ENCODE results near the gene ACYP1. TPM values are rescaled to one million over a fixed set of nuclear protein-coding genes. Genes with fewer than 3 reads are reported as not detected.

Gene ACYP1
- total RNA-seq, 5 donors from 2014 or later (not counting 1 experiment from before 2014, with no cell fraction given): 15.3 to 26.1 (median 21.5) TPM

GRCh38 chr14:75044322-75044721 lies 19.5 kb downstream of the ACYP1 start:
- H3K27ac Mint-ChIP-seq: no peak overlapping the region
- no peak overlapping the region for H3K4me3 ChIP-seq (ENCODE audit: control insufficient read depth in 1 of 2, extremely low read depth in 1 of 2, low read length in 1 of 2)
- peaks cover 2% of the 10 kb centered on the region for H3K9me3 ChIP-seq
- peaks cover 44 to 50% (median 48%) of the 10 kb centered on the region in 3 donors for H3K4me1 Mint-ChIP-seq
- ATAC-seq (replicated peaks in 1 of 4): no peak
- ChIA-PET CTCF (no interaction called here), POLR2A (interaction anchor here in 1 of 2 donors (0.5 kb wide), 1 partner anchor 142 kb away, joined by 5 read pairs; no protein-coding TSS in a partner anchor)
- H3K4me3 Mint-ChIP-seq: no peak overlapping the region
- H3K36me3 ChIP-seq (ENCODE audit: control insufficient read depth in 2 of 2, extremely low read depth in 1 of 2, insufficient read depth in 1 of 2, low read length in 1 of 2): peaks cover 4 to 20% of the 10 kb centered on the region in 2 donors
- H3K27ac ChIP-seq (ENCODE audit: low read length): no peak overlapping the region
- peaks cover 29% of the 10 kb centered on the region for H3K36me3 Mint-ChIP-seq
- DNase-seq: no peak
- peaks cover under 1 to 4% of the 10 kb centered on the region in 2 experiments for H3K4me1 ChIP-seq (ENCODE audit: control insufficient read depth in 1 of 2, extremely low read depth in 1 of 2, insufficient read depth in 2 of 2, low read length in 2 of 2)
- no peaks in the 10 kb centered on the region for H3K9me3 Mint-ChIP-seq
- H3K27me3 ChIP-seq (replicated peaks in 1 of 2; ENCODE audit: control insufficient read depth in 2 of 2, extremely low read depth in 1 of 2, insufficient read depth in 2 of 2, low read length in 1 of 2): no peaks in the 10 kb centered on the region
- no CpG with 5 or more reads among the region's 2 CpGs for WGBS (ENCODE audit: insufficient coverage)
- H3K27me3 Mint-ChIP-seq: no peaks in the 10 kb centered on the region

- H3K36me3 Mint-ChIP-seq: peaks cover 25% of the 10 kb centered on the region
Measured at GRCh38 chr14:75042035-75042434, 21.8 kb downstream of the ACYP1 start.

GRCh38 chr14:75041613-75042012 lies 22.2 kb downstream of the ACYP1 start:
- ChIA-PET POLR2A (interaction anchor here in 1 of 2 donors (0.9 kb wide), 1 partner anchor 25 kb away, joined by 5 read pairs; no protein-coding TSS in a partner anchor), CTCF (no interaction called here)
- Mint-ChIP-seq H3K27ac (no peak overlapping the region), H3K9me3 (no peaks in the 10 kb centered on the region), H3K4me1 (peaks cover 23 to 26% (median 26%) of the 10 kb centered on the region in 3 donors), H3K36me3 (peaks cover 29% of the 10 kb centered on the region), H3K27me3 (no peaks in the 10 kb centered on the region), H3K4me3 (no peak overlapping the region)
- Histone ChIP-seq H3K27ac (ENCODE audit: low read length) (no peak overlapping the region), H3K36me3 (ENCODE audit: control insufficient read depth in 2 of 2, extremely low read depth in 1 of 2, insufficient read depth in 1 of 2, low read length in 1 of 2) (peaks cover 4 to 30% of the 10 kb centered on the region in 2 donors), H3K27me3 (replicated peaks in 1 of 2; ENCODE audit: control insufficient read depth in 2 of 2, extremely low read depth in 1 of 2, insufficient read depth in 2 of 2, low read length in 1 of 2) (no peaks in the 10 kb centered on the region), H3K4me1 (ENCODE audit: control insufficient read depth in 1 of 2, extremely low read depth in 1 of 2, insufficient read depth in 2 of 2, low read length in 2 of 2) (peaks cover 0 to 4% of the 10 kb centered on the region in 2 experiments), H3K4me3 (ENCODE audit: control insufficient read depth in 1 of 2, extremely low read depth in 1 of 2, low read length in 1 of 2) (no peak overlapping the region), H3K9me3 (no peaks in the 10 kb centered on the region)
- no peak for ATAC-seq (replicated peaks in 1 of 4)
- DNase-seq: no peak
- 92% methylated on average over 2 of the region's 4 CpGs for WGBS (ENCODE audit: insufficient coverage)

More at GRCh38 chr14:75042035-75042434, 21.8 kb downstream of the ACYP1 start:
- Mint-ChIP-seq H3K27ac (no peak overlapping the region), H3K27me3 (no peaks in the 10 kb centered on the region), H3K9me3 (no peaks in the 10 kb centered on the region), H3K4me1 (peaks cover 28 to 30% (median 29%) of the 10 kb centered on the region in 3 donors), H3K4me3 (no peak overlapping the region)
- peaks cover 0 to 4% of the 10 kb centered on the region in 2 experiments for H3K4me1 ChIP-seq (ENCODE audit: control insufficient read depth in 1 of 2, extremely low read depth in 1 of 2, insufficient read depth in 2 of 2, low read length in 2 of 2)
- CTCF ChIA-PET: no interaction called here
- no peak for DNase-seq
- H3K4me3 ChIP-seq (ENCODE audit: control insufficient read depth in 1 of 2, extremely low read depth in 1 of 2, low read length in 1 of 2): no peak overlapping the region
- peaks cover 4 to 29% of the 10 kb centered on the region in 2 donors for H3K36me3 ChIP-seq (ENCODE audit: control insufficient read depth in 2 of 2, extremely low read depth in 1 of 2, insufficient read depth in 1 of 2, low read length in 1 of 2)
- H3K27me3 ChIP-seq (replicated peaks in 1 of 2; ENCODE audit: control insufficient read depth in 2 of 2, extremely low read depth in 1 of 2, insufficient read depth in 2 of 2, low read length in 1 of 2): no peaks in the 10 kb centered on the region
- ATAC-seq (replicated peaks in 1 of 4): no peak
- POLR2A ChIA-PET: interaction anchor here in 1 of 2 donors (0.9 kb wide), 1 partner anchor 26 kb away, joined by 5 read pairs; no protein-coding TSS in a partner anchor
- H3K9me3 ChIP-seq: peaks cover 1% of the 10 kb centered on the region
- WGBS (ENCODE audit: insufficient coverage): 100% methylated on average over 1 of the region's 6 CpGs
- H3K27ac ChIP-seq (ENCODE audit: low read length): no peak overlapping the region

GRCh38 chr14:75040959-75041358 lies 22.9 kb downstream of the ACYP1 start:
- ChIA-PET CTCF (no interaction called here), POLR2A (interaction anchor here in 1 of 2 donors (0.8 kb wide), 1 partner anchor 36 kb away, joined by 3 read pairs; no protein-coding TSS in a partner anchor)
- Histone ChIP-seq H3K27ac (ENCODE audit: low read length) (no peak overlapping the region), H3K4me3 (ENCODE audit: control insufficient read depth in 1 of 2, extremely low read depth in 1 of 2, low read length in 1 of 2) (no peak overlapping the region), H3K4me1 (ENCODE audit: control insufficient read depth in 1 of 2, extremely low read depth in 1 of 2, insufficient read depth in 2 of 2, low read length in 2 of 2) (peaks cover 0 to 4% of the 10 kb centered on the region in 2 experiments), H3K27me3 (replicated peaks in 1 of 2; ENCODE audit: control insufficient read depth in 2 of 2, extremely low read depth in 1 of 2, insufficient read depth in 2 of 2, low read length in 1 of 2) (no peaks in the 10 kb centered on the region), H3K9me3 (no peaks in the 10 kb centered on the region), H3K36me3 (ENCODE audit: control insufficient read depth in 2 of 2, extremely low read depth in 1 of 2, insufficient read depth in 1 of 2, low read length in 1 of 2) (peaks cover 4 to 31% of the 10 kb centered on the region in 2 donors)
- H3K9me3 Mint-ChIP-seq: no peaks in the 10 kb centered on the region
- H3K4me1 Mint-ChIP-seq: peaks cover 17 to 21% (median 20%) of the 10 kb centered on the region in 3 donors
- H3K27ac Mint-ChIP-seq: no peak overlapping the region
- no peaks in the 10 kb centered on the region for H3K27me3 Mint-ChIP-seq
- H3K4me3 Mint-ChIP-seq: no peak overlapping the region
- peaks cover 28% of the 10 kb centered on the region for H3K36me3 Mint-ChIP-seq
- DNase-seq: no peak
- 94% methylated on average over 2 of the region's 2 CpGs for WGBS (ENCODE audit: insufficient coverage)
- no peak for ATAC-seq (replicated peaks in 1 of 4)

GRCh38 chr14:75040507-75040906 lies 23.3 kb downstream of the ACYP1 start:
- POLR2A ChIA-PET: interaction anchor here in 1 of 2 donors (0.8 kb wide), 1 partner anchor 35 kb away, joined by 3 read pairs; no protein-coding TSS in a partner anchor
- CTCF ChIA-PET: no interaction called here
- peaks cover 0 to 4% of the 10 kb centered on the region in 2 experiments for H3K4me1 ChIP-seq (ENCODE audit: control insufficient read depth in 1 of 2, extremely low read depth in 1 of 2, insufficient read depth in 2 of 2, low read length in 2 of 2)
- Mint-ChIP-seq H3K36me3 (peaks cover 33% of the 10 kb centered on the region), H3K9me3 (no peaks in the 10 kb centered on the region), H3K27me3 (no peaks in the 10 kb centered on the region), H3K4me1 (peaks cover 12 to 16% (median 16%) of the 10 kb centered on the region in 3 donors), H3K27ac (no peak overlapping the region), H3K4me3 (no peak overlapping the region)
- peaks cover 4 to 31% of the 10 kb centered on the region in 2 donors for H3K36me3 ChIP-seq (ENCODE audit: control insufficient read depth in 2 of 2, extremely low read depth in 1 of 2, insufficient read depth in 1 of 2, low read length in 1 of 2)
- no CpG with 5 or more reads among the region's 1 CpG for WGBS (ENCODE audit: insufficient coverage)
- ATAC-seq (replicated peaks in 1 of 4) (no peak), DNase-seq (no peak)
- no peak overlapping the region for H3K27ac ChIP-seq (ENCODE audit: low read length)
- H3K27me3 ChIP-seq (replicated peaks in 1 of 2; ENCODE audit: control insufficient read depth in 2 of 2, extremely low read depth in 1 of 2, insufficient read depth in 2 of 2, low read length in 1 of 2): no peaks in the 10 kb centered on the region
- H3K4me3 ChIP-seq (ENCODE audit: control insufficient read depth in 1 of 2, extremely low read depth in 1 of 2, low read length in 1 of 2): no peak overlapping the region
- no peaks in the 10 kb centered on the region for H3K9me3 ChIP-seq

GRCh38 chr14:75032939-75033338 lies 30.9 kb downstream of the ACYP1 start:
- WGBS (ENCODE audit: insufficient coverage): 100% methylated on average over 1 of the region's 2 CpGs
- POLR2A ChIA-PET: no interaction called here
- CTCF ChIA-PET: no interaction called here
- H3K27ac ChIP-seq (ENCODE audit: low read length): no peak overlapping the region
- no peaks in the 10 kb centered on the region for H3K9me3 ChIP-seq
- no peak overlapping the region for H3K4me3 ChIP-seq (ENCODE audit: control insufficient read depth in 1 of 2, extremely low read depth in 1 of 2, low read length in 1 of 2)
- peaks cover 58% of the 10 kb centered on the region for H3K36me3 Mint-ChIP-seq
- no peaks in the 10 kb centered on the region for H3K27me3 Mint-ChIP-seq
- H3K27me3 ChIP-seq (replicated peaks in 1 of 2; ENCODE audit: control insufficient read depth in 2 of 2, extremely low read depth in 1 of 2, insufficient read depth in 2 of 2, low read length in 1 of 2): no peaks in the 10 kb centered on the region
- no peaks in the 10 kb centered on the region for H3K4me1 Mint-ChIP-seq
- H3K4me1 ChIP-seq (ENCODE audit: control insufficient read depth in 1 of 2, extremely low read depth in 1 of 2, insufficient read depth in 2 of 2, low read length in 2 of 2): no peaks in the 10 kb centered on the region
- H3K27ac Mint-ChIP-seq: no peak overlapping the region
- H3K4me3 Mint-ChIP-seq: no peak overlapping the region
- DNase-seq (no peak), ATAC-seq (replicated peaks in 1 of 4) (no peak)
- no peaks in the 10 kb centered on the region for H3K9me3 Mint-ChIP-seq
- peaks cover 0 to 46% of the 10 kb centered on the region in 2 donors for H3K36me3 ChIP-seq (ENCODE audit: control insufficient read depth in 2 of 2, extremely low read depth in 1 of 2, insufficient read depth in 1 of 2, low read length in 1 of 2)
